BJ (cell line): ENCODE data around the gene EXOSC6. TPM values are rescaled to one million over a fixed set of nuclear protein-coding genes. Genes with fewer than 3 reads are reported as not detected.
"Not testable (repeated sequence)": the region's sequence is repeated elsewhere in the genome, so short reads cannot be mapped to it uniquely, and the experiment has no call there.

ENCODE experiments used
- CTCF ChIA-PET: fragments of 350-600 bp; formaldehyde crosslinking; extraction: SDS; loops from one replicate; lab custom pipeline; 2021; ENCODE audit warnings: antibody characterized with exemption, inconsistent platforms; lab: Yijun Ruan, JAX
- POLR2A ChIA-PET: fragments of 300-600 bp; sonication (Branson Sonifier 250); formaldehyde crosslinking; extraction: SDS; loops from one replicate; lab custom pipeline; 2021; ENCODE audit warnings: antibody characterized with exemption; lab: Charles Lee
- DNase-seq: peaks from one replicate; pipeline ENCODE4 v3.0.0-alpha.2; 2011; ENCODE audit warnings: low read depth
- H3K27me3 ChIP-seq: 2 replicates; pipeline ENCODE4 v1.6.0; 2011; ENCODE audit warnings: low read length; ENCODE audit not compliant: control insufficient read depth, insufficient read depth
- H3K36me3 ChIP-seq: 2 replicates; pipeline ENCODE4 v1.5.1; 2011; ENCODE audit warnings: low read length; ENCODE audit not compliant: control insufficient read depth, insufficient read depth
- H3K4me3 ChIP-seq: 2 replicates; pipeline ENCODE4 v1.5.1; 2011; ENCODE audit warnings: low read depth, mild to moderate bottlenecking, control low read depth, low read length
- CTCF ChIP-seq: IDR thresholded peaks from 2 replicates; pipeline ENCODE4 v1.5.1; 2011; ENCODE audit warnings: low read depth, mild to moderate bottlenecking, control low read depth, inconsistent platforms, low read length, moderate library complexity; ENCODE audit not compliant: insufficient read depth
- polyA plus RNA-seq: library from polyadenylated mRNA; depleted of rRNA; stranded (reverse); fragments of >200 nt; gene quantifications from 2 replicates; pipeline ENCODE4 v1.2.3, GENCODE V29; 2011

The EXOSC6 gene
- polyA plus RNA-seq, 1 experiment, result 10.6 TPM

DNA sequence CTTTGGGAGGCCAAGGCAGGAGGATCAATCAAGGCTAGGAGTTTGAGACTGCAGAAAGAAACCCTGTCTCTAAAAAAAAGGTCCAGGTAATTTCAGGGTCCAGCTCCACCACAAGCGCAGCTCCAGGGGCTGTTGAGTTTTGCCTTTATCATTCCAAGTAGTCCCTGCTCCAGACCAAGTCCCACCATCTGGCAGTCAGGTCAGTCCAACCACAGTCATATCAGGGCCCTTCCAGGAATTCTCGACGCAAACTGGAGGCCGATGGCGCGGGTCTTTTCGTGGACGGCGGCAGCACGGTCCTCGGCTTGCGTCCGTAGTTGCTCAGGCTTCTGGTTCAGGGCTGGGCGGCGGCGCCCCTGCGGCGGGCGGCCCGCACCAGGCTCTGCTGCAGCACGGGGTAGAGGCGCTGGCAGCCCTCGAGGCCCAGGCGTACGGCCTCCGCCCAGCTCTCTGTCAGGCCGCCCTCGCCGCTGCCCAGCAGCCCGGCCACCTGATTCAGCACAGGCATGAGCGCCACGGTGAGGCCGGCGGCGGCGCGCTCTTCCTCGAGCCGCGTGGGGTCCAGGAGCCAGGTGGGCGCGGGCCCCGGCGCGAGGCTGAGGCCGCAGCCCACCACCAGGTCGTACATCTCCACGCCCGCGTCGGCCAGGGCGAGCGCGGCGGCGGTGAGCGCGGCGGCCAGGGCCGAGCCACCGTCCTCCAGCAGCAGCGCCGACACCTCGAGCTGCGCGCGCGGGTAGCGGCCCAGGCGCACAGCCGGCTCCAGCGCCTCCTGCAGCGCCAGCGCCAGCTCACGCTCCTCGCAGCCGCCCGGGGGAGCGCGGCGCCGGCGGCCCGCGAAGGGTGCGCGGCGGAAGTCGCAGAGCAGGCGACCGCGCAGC lies 752 bp downstream of the EXOSC6 start:
- Histone ChIP-seq H3K4me3 (peak overlapping the region; percentile 53), H3K36me3 (peaks cover 35% of the 10 kb centered on the region), H3K27me3 (no peaks in the 10 kb centered on the region)
- CTCF ChIA-PET, result interaction anchor here (1.2 to 7.3 kb wide), 7 partner anchors 12 to 90 kb away, joined by 3 to 46 read pairs (median 6); partner anchors contain the start of gene DDX19B
- TF ChIP-seq CTCF, result no peak
- DNase-seq, result no peak
- POLR2A ChIA-PET, result interaction anchor here (0.6 kb wide), 1 partner anchor 159 kb away, joined by 15 read pairs; no protein-coding TSS in a partner anchor

DNA sequence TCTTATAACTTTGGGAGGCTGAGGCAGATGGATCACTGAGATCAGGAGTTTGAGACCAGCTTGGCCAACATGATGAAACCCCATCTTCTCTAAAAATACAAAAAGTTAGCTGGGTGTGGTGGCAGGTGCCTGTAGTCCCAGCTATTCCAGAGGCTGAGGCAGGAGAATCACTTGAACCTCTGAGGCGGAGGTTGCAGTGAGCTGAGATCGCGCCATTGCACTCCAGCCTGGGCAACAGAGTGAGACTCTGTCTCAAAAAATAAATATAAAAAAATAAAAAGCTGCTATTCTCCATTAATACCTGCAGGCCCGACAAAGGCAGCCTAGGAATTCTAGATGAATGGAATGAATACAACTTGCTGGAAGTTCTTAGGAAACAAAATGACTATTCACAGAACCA lies 2.0 kb downstream of the EXOSC6 start:
- POLR2A ChIA-PET, DNase-seq, H3K4me3 ChIP-seq, H3K27me3 ChIP-seq: not testable (repeated sequence)
- CTCF ChIA-PET, result interaction anchor here (1.2 kb wide), 1 partner anchor 17 kb away, joined by 3 read pairs; no protein-coding TSS in a partner anchor
- peaks cover 25% of the 10 kb centered on the region for H3K36me3 ChIP-seq

DNA sequence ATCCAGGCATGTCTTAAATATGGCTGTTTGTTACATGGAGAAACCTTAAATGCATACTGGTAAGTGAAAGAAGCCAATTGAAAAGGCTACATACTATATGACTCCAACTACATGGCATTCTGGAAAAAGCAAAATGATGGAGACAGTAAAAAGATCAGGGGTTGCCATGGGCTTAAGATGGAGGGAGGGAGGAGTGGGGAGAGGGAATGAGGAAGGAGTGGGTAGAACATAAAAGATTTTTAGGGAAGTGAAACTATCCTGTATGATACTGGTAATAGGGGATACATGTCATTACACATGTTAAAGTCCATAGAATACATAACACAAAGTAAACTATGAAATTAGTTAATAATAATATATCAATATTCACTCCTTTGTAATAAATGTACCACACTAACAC lies 13.0 kb downstream of the EXOSC6 start:
- CTCF ChIA-PET, result not testable (repeated sequence)

DNA sequence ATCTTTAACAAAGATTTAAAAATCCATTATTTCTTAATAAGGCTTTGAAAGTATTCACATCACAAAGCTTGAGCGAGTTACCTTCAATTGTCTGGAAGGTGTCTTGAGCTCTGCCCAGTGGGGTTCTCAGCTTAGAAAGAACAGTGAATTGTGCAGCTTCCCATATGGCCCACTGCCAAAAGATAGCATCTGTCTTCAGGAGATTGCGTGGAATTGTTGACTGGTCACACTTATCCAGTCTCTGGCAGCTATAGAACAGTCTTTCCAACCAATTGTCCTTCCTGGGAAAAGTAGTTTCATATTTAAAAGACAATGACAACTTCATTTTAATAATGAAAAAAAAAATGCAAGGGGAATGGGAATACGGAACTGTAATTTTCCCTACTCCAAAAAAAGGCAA lies 19.9 kb downstream of the EXOSC6 start:
- POLR2A ChIA-PET, result not testable (repeated sequence)

More for the DNA sequence above, 13.0 kb downstream of the EXOSC6 start:
- H3K27me3 ChIP-seq, H3K36me3 ChIP-seq, DNase-seq, H3K4me3 ChIP-seq, POLR2A ChIA-PET: not testable (repeated sequence)

DNA sequence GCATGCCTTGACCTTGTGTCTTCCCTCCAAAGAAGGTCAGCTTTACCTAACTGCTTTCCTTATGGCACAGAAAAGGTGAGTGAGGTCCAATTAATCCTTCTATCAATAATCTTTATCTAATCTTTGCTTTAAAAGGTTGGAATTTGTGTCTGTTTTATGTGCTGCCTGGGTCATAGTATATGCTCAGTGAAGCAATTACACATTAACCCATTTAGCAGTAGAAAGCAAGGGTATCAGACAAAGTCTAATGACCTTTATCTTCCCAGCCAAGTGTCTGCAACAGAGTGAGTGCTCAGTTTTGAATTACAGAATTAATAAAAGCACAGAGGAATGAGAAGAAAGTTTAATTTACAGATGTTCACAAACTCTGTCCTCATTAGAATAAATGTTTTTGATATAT lies 25.7 kb downstream of the EXOSC6 start:
- H3K4me3 ChIP-seq, CTCF ChIA-PET, H3K27me3 ChIP-seq, DNase-seq, H3K36me3 ChIP-seq, POLR2A ChIA-PET: not testable (repeated sequence)

More for the DNA sequence above, 19.9 kb downstream of the EXOSC6 start:
- CTCF ChIA-PET, H3K4me3 ChIP-seq, DNase-seq, H3K36me3 ChIP-seq, H3K27me3 ChIP-seq: not testable (repeated sequence)

GRCh38 chr16:70225430-70225829 lies 26.3 kb downstream of the EXOSC6 start:
- H3K4me3 ChIP-seq, DNase-seq, CTCF ChIA-PET, H3K27me3 ChIP-seq, H3K36me3 ChIP-seq, POLR2A ChIA-PET: not testable (repeated sequence)

- DNase-seq, H3K27me3 ChIP-seq, H3K4me3 ChIP-seq, POLR2A ChIA-PET, CTCF ChIA-PET, H3K36me3 ChIP-seq: not testable (repeated sequence)
Observed at GRCh38 chr16:70224645-70225044, 27.1 kb downstream of the EXOSC6 start.

DNA sequence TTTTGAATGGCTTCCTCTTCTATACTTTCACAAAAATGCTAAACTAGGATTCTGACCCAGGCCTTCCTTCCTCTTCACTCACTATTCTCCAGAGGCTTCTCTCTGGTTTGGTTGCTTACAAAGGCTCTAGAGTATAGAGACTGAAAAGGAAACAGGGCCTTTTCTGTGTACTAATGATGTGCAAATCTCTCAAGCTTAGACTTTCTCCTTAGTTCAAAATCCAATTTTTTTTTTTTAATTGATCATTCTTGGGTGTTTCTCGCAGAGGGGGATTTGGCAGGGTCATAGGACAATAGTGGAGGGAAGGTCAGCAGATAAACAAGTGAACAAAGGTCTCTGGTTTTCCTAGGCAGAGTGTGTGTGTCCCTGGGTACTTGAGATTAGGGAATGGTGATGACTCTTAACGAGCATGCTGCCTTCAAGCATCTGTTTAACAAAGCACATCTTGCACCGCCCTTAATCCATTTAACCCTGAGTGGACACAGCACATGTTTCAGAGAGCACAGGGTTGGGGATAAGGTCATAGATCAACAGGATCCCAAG lies 27.7 kb downstream of the EXOSC6 start:
- H3K27me3 ChIP-seq, H3K4me3 ChIP-seq, DNase-seq, CTCF ChIA-PET, H3K36me3 ChIP-seq, POLR2A ChIA-PET: not testable (repeated sequence)

- H3K27me3 ChIP-seq, POLR2A ChIA-PET, H3K36me3 ChIP-seq, H3K4me3 ChIP-seq, DNase-seq, CTCF ChIA-PET: not testable (repeated sequence)
Observed at GRCh38 chr16:70223216-70223615, 28.5 kb downstream of the EXOSC6 start.

DNA sequence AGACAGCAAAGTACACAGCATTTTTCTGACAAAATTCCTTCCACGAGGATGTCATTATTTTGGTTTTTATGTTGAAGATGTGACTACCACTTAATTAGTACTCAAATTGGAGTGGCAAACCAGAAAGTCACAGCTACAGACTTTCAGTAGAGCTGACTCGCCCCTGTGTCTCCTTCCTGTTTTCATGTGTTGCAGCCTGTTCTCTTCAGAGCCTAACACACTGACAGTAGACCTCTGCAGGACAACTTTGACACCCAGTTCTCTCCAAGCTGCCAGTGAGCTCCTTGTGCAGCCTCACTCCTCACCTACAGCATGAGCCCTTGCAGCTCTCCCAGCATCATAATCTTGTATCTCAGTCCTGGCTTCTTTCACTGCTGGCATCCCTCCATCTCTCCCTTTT lies 29.2 kb downstream of the EXOSC6 start:
- CTCF ChIA-PET, H3K36me3 ChIP-seq, H3K27me3 ChIP-seq, H3K4me3 ChIP-seq, POLR2A ChIA-PET, DNase-seq: not testable (repeated sequence)

GRCh38 chr16:70218586-70218985 lies 33.2 kb downstream of the EXOSC6 start:
- H3K36me3 ChIP-seq, H3K4me3 ChIP-seq, DNase-seq, H3K27me3 ChIP-seq, POLR2A ChIA-PET: not testable (repeated sequence)
- CTCF ChIA-PET, result interaction anchor here (0.6 kb wide), 1 partner anchor 35 kb away, joined by 3 read pairs; no protein-coding TSS in a partner anchor

GRCh38 chr16:70206382-70206781 lies 45.4 kb downstream of the EXOSC6 start:
- CTCF ChIA-PET, H3K4me3 ChIP-seq, H3K27me3 ChIP-seq, POLR2A ChIA-PET, DNase-seq, H3K36me3 ChIP-seq: not testable (repeated sequence)
